Activated CD4-positive, CD25-positive, alpha-beta regulatory T cell (primary cell): ENCODE measurements around the gene CACNG1.
"Not testable (repeated sequence)": the region's sequence is repeated elsewhere in the genome, so short reads cannot be mapped to it uniquely, and the experiment has no call there.

Experiments
- DNase-seq, 4 experiments: peaks; one replicate each; lab custom pipeline; 2025; lab: John Stamatoyannopoulos, UW

CACNG1 gene

GRCh38 chr17:67080804-67081203 lies 36.5 kb downstream of the CACNG1 start:
- DNase-seq: no peak

- DNase-seq: no peak
These were observed 37.8 kb downstream of the CACNG1 start for GRCh38 chr17:67082107-67082506.

GRCh38 chr17:67085406-67085805 lies 41.1 kb downstream of the CACNG1 start:
- DNase-seq: no peak

- no peak for DNase-seq
These were observed 44.3 kb downstream of the CACNG1 start for GRCh38 chr17:67088639-67089038.

- no peak for DNase-seq
These were observed 46.0 kb downstream of the CACNG1 start for GRCh38 chr17:67090341-67090740.

- DNase-seq: no peak
These were observed 47.9 kb downstream of the CACNG1 start for GRCh38 chr17:67092291-67092690.

GRCh38 chr17:67092710-67093109 lies 48.4 kb downstream of the CACNG1 start:
- DNase-seq: not testable (repeated sequence)

- no peak for DNase-seq
These were observed 49.0 kb downstream of the CACNG1 start for GRCh38 chr17:67093348-67093747.

- not testable (repeated sequence) for DNase-seq
These were observed 50.9 kb downstream of the CACNG1 start for GRCh38 chr17:67095291-67095690.

- DNase-seq: no peak
These were observed 51.4 kb downstream of the CACNG1 start for GRCh38 chr17:67095803-67096202.

GRCh38 chr17:67096609-67097008 lies 52.3 kb downstream of the CACNG1 start:
- no peak for DNase-seq

GRCh38 chr17:67098006-67098405 lies 53.7 kb downstream of the CACNG1 start:
- no peak for DNase-seq

- not testable (repeated sequence) for DNase-seq
These were observed 60.3 kb downstream of the CACNG1 start for GRCh38 chr17:67104641-67105040.

- no peak for DNase-seq
These were observed 60.9 kb downstream of the CACNG1 start for GRCh38 chr17:67105213-67105612.
